ENCODE measurements around the gene ARHGEF12.
"Not testable (repeated sequence)": the region's sequence is repeated elsewhere in the genome, so short reads cannot be mapped to it uniquely, and the experiment has no call there.

The ARHGEF12 gene

DNA sequence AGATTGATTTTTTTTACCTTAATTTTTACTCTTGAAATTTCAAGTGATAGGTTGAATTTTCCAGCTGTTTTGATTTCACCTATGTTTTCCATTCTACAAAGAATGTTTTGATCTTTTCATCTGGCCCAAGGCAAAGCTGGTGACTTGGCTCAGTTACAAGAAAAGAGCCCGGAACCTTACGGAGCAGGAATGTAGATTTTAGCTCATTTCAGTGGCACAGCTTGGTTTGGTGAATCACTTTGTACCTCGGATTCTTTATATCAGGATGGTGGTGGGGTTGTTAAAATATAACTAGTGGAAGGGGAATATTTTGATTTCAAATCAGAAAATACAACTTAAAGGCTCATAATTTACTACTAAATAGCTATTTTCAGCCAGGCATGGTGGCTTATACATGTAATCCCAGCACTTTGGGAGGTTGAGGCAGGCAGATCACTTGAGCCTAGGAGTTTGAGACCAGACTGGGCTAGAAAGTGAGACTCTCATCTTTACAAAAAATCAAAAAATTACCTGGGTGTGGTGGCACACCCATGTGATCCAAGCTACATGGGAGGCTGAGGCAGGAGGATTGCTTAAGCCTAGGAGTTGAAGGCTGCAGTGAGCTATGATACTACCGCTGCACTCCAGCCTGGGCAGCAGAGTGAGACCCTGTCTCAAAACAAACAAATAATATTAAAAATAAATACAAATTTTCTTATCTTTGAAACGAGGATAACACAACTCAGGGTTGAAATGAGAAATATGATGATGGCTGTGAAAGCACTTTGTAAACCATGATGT is 166.0 kb downstream of the ARHGEF12 start:
- no peak for DNase-seq

DNA sequence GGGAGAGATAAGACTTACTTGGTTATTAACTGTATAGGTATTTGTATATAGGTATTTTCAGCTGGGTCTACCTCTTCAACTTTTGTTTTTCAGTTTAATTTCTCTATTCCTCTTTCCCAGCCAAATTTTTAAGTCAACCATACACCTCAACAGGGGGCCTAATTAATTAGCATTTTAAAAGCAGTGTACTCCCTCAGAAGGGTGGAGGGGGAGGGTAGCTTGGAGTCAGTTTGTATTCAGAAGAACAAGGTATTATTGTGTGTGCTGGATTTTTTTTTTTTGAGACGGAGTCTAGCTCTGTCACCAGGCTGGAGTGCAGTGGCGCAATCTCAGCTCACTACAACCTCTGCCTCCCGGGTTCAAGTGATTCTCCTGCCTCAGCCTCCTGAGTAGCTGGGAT is 167.3 kb downstream of the ARHGEF12 start:
- not testable (repeated sequence) for DNase-seq

DNA sequence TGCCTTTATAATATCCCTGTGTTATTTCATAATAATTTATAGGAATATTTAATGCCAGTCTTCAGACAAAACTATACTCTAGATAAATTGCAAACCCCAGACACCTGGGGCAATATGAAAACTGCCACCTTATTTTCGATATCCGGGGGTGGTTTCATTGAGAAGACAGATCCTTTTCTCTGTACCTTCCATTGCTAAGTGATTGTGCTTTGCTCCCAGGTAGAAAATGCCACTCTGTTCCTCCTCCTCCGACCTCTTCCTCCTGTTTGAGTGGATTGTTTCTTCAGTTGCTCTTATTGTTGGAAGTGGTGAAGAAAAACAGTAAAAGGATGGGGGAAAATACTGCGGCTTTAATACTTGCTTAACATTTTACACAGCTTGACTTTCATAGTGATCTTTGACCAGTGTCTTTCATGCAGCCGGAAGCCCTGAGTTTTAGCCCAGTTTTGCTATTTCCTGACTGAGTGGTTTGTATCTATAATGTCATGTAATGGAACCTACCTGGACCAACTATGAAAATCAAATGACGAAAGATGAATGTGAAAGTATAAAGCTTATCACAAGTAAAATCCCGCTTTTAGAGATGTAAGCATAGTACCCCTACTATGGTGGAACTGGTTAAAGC is 169.7 kb downstream of the ARHGEF12 start:
- no peak for DNase-seq

DNA sequence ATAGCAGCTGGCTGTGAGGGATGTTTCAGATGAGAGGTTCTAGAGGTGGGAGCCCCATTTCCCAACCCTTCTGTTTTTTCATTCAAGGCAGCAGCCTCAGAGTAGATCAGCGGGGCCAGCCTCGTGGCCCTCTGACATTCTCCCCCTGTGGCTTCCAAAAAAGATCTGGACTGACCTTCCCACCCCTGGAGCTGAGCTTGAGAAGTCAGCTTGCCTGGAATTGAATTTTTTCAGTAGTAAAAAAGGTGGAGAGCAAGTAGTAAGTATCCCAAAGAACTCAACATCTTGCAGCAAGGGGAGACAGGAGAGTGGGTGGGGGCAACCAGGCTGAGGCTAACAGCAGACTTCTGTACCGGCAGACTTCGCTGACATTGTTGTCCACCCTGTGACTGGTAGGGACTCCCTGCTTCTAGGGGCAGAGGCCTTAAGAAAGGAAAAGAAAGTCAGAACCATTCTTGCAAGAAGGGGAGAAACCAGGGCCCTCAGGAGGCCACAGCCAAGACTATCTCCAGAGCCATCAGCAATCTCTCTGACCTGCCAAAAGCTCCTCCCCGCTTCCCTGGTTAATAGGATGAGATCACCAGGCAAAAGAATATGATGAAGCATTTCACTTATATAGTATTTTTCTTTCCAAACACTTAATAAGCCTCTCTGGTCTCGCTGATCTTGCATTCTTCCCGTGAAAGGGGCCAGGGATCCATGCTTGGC is 173.3 kb downstream of the ARHGEF12 start:
- no peak for DNase-seq

DNA sequence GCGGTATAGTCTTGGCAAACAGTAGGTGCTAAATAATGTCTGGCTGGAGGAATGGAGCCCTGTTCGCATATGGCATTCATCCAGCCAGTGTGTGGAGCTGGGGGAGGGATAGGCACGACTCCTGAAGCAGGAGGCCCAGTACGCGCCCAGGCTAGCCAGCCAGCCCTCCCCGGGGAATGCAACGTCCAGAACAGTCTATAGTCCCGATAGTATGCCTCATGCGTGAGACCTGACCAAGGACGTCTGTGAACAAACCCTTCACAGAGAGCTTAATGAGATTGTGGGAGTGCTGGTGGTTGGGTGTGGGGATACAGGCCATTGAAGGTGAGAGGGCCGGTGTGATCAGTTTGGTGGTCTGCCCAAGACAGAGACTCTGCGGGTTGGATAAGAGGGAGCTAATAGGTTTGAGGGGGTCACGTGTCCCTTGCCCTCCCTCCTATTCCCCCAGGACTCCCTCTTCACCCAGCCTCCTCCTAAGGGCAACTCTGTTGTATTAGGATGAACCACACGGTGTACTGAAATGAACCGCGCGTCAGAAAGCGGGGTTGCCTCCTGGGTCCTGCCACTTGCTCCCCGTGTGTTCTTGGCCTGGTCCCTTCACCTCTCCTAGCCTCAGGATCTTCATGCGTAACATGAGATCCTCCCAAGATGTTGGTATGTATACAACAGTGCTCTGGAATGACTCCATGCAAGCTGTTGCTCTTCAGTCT is 174.3 kb downstream of the ARHGEF12 start:
- DNase-seq, result no peak

DNA sequence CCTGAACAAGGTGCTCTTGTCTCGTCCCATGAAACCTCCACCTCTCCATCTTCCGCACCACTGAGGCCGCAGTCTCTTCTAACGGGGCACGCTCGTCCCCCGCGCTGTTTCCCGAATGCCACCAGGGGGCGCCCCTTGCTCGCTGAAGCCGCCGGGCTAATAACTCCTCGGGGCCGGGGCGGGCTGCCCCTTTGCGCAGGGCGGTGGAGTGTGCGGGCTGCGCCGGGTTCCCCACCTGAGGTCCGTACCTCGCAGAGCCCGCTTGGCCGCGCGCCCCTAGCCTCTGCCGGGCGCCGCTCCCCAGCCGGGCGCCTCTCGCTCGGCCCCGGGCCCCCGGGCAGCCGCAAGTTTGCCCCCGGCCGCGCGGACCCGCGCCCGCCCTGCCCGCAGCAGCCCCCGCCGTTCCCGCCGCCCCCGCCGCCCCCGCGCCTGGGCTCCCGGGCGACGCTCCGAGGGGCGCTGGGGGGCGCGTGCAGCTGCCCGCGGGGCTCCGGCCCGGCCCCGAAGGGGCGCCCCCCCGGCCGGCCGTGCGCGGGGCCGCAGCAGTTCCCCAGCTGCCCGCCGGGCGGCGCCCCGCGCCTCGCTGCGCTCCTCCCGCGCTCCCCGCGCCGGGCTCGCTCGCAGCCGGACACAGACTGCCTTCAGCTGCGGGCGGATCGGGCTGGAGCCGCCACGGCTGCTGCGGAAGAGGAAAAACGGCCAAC is 175.1 kb downstream of the ARHGEF12 start, which contains the start of gene GRIK4:
TSS of gene GRIK4 (plus strand) at position 633 of the 704 bp plus-strand sequence. CDS start 148,571 bp downstream, outside the sequence.
- DNase-seq, result peak; percentile 7

DNA sequence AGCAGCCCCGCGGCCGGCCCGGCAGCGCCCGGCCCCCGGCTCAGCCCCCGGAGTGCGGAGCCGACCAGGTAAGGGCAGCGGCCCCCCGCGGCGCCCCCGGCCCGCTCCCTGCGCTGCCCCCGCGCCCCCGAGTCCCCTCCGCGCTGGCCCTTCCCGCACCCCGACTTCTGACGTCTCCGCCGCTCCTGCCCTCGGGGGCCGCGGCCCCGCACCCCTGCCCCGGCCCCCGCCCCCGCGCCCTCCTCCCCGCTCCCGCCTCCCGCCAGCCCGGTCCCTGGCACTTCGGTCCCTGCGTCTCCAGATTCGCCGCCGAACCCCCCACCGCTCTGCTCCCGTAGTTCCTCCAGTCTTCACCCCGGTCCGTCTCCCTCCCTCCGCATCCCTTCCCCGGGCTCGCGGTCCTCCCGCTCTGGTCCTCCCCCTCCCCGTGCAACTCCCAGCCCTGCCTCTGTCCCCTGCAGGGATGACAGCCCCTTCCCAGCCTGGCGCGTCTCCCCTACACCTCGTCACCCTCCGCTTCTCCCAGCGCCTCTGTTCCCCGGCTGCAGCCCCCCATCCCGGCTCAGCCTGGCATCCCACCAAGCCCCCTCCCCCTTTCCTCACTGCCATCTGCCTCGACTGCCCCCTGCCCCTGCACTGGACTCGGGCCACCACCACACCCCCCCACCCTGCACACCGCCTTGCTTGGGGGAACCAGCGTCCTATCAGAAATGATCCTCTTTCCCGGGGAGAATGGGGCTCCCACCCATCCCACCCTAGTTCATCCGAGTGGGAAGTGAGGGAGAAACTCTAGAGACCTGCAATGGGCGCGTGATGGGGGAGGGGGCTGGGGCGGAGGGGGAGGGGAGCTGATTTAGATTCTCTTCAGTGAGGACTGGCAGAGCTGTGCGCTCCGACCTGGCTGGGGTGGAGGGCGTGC is 175.9 kb downstream of the ARHGEF12 start:
- no peak for DNase-seq

DNA sequence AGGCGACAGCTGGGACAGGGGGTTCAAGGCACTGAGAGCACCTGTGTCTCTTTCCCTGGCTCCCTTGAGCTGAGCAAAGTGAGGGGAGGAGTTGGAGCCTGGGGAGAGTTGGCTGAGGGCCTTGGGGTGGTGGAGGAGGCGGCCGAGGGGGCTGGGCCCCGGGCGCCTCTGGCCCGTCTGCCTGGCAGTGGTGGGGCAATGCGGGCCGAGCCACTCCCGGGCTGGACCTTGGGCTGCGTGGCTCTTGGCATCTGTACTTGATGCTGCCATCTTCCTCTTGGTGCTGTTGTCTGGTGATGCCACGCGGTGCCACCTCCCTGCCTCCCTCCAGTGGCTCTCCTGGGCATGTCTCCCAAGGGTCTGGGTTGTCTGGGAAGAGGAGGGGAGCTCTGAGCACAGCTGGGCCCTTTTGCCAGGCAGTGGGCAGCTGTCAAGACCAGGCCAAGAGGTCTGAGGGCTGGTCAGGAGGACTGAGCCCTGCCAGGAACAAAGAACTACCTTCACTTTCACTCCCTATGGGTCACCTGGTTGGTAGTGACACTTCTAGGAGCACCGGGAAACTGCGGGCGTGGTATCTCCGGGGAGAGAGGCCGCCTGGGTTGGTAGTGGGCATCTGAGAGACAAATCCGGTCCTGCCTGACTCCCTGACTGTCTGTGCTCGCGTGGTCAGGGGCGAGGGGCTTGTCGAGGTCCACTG is 176.7 kb downstream of the ARHGEF12 start:
- DNase-seq, result no peak

DNA sequence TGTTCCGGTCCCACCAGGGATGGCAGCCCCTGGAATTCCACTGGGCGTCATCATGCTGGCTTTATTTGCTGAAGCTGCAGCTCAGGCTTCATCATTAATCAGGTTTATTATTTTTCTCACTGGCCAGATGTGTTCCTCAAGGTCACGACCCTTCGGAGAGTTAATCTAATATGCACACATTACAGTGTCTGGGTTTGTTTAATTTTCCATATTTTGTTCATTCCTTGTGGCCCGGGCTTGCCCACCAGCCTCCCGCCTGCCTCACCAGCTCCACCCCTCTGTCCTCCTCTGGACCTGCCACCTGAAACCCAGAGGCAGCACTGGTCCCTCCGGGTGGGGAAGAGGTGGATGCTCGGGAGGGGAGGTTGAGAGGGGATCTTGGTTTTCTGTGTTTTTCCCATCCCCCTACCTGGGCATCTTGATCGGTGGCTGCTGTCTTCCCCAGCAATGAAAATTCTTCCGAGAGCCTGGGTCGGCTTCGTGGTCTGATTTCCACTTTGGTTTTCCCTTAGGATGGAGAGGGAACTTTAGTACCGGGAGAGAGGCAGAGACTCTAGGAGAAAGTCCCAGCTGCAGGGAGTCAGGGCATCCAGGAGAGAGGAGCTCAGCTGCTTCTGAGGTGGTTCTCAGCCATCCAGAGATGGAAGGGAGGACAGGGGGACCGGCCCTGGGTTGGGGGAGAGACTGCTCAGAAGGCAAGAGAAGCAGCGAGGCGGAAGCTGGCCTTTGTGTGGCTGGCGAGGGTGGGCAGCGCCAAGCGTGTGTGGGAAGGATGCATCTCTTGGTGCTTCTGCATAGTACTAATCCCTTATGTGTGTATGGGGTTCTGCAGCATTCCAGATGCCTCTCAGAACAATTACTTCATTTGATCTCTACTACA is 177.5 kb downstream of the ARHGEF12 start:
- no peak for DNase-seq

DNA sequence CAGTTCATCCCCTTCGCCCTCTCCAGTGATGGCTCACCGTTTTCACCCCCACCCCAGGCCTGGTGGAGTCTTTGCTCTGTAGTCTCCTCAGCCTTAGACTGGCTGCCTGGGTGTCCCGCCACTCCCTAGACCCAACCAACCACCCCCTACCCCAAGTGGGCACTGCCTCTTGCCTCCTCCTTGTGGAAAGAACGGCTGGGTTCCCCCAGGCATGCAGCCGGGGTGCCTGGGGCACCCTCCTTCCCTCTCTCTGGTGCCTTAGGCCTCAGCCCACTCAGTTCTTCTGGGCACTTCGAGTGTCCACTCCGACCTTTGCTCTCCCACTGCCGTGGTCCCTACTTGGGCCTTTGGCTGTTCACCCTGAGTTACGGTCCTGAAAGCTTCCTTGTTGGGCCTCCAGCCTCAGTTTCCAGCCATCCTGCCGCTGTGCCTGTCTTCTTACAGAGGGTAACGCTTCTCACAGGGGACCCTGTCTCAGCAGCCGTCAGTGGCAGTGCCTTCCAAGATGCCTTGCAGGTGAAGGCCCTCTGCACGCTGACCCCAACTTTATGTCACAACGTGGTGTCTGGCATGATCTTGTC is 178.4 kb downstream of the ARHGEF12 start:
- no peak for DNase-seq

DNA sequence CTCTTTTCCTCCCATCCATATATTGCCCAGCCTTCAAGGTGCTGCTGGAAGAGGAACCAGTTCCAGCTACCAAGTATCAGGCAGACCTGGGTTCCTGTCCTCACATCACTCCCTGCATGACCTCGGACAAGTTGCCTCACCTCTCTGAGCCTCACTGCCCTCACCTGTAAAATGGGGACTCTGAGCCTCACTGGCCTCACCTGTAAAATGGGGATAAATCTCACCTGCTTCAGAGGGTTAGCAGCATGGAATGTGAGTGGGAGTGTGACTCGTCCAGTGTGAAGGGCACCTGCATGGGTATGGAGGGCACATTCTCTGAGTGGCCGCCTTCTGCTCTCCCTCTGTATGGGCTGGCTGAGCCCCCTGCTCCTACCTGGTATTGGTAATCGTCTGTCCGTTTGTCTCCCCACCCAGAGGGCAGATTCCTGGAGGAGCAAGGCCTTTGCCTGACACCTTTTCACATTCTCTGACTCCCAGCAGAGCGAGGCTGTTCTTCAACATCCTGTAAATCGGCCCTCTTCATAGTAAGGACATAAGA is 179.0 kb downstream of the ARHGEF12 start:
- DNase-seq, result no peak

DNA sequence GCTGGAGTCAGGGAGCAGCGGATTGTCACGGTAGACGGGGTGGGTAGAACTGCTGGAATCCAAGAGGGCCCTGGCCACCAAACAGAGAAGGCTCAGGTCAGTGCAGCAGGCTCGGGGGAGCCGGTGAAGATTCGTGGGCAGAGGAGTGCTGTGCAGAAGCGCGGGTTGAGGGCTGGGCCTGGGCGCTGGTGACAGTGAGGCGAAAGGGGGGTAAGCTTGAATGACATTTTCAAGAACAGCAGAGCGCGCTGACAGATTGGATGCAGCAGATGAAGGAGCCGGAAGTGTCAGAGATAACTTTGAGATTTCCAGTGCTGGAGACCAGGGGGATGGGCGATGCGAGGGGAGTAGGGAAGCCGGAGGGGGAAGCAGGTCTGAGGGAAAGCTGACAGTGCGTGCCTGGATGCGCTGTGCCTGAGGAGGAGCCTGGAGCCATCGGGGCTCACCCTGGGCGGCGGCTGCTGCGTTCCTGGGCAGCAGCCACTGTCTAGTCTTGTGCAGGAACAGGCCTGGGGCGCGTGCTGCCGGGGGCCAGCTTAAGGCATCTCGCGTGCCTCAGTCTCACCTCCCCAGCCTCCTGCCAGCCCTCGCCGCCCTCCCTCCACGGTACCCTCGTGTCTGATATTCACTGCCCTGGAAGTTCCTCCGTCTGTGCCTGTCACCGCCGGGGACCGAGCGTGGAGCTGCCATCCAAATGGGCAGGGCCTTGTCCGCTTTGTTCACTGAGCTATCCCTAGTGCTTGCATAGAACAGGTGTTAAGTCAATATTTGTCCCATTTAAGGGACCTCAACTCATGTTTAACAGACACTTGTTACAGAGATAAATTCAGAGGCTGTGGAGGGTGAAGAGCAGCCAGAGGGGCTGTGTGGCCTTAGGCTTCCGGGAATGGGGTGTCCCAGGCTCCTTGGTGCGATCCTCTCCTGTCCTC is 180.5 kb downstream of the ARHGEF12 start:
- DNase-seq, result no peak

DNA sequence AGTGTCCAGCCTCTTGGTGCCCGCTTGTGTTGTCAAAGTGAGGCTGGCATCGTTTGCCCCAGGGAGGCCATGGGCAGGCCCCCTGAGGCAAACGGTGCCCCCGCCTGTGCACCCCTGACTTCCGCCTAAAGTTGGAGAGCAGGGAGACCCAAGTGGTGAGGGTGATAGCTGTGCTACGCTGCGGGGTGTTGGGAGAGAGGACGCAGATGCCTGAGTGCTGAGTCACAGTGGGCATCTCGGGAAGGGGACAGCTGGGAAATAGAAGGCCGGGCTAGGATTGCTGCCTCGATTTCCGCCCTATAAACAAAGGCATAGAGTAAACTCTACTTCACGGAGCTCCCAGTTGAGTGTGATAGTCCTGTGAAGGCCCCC is 181.2 kb downstream of the ARHGEF12 start:
- peak; percentile 16 for DNase-seq

DNA sequence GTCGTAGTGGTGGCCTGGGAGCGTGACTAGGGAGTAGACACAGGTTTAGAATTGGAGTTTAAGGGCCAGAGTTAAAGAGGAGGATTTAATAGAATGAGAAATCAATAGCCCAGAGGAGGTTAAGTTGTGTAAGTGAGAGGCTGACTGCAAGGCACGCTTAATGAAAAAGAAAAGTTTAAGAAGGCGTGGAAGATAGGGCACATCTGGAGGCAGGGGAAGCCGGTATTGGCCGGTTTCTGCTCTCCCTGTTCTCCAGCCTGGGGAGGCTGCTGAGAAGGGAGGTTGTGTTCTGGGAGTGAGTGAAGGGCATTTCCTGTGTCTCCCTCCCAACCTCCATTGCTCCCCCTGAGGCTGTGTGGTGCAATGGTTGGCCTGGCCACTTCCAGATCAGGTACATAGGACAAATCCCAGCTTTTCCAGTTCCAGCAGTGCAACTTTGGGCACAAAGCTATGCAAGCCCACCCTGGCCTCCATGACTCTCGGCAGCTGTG is 181.6 kb downstream of the ARHGEF12 start:
- DNase-seq, result no peak

DNA sequence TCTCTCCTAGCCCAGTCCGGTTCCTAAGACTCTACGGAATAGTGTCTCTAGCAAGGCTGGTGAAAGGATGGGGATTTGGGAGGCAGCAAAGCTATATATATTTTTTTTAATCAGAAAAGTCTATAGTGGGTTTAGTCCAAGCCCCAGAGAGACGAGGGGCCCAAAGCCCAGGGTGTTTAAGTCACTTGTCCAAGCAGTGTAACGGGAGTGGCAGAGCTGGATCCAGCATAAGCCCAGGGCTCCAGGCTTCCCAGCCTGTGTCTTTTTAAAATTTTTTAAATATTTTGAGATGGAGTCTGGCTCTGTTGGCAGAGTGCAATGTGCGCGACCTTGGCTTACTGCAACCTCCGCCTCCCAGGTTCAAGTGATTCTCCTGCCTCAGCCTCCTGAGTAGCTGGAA is 182.1 kb downstream of the ARHGEF12 start:
- DNase-seq, result no peak

DNA sequence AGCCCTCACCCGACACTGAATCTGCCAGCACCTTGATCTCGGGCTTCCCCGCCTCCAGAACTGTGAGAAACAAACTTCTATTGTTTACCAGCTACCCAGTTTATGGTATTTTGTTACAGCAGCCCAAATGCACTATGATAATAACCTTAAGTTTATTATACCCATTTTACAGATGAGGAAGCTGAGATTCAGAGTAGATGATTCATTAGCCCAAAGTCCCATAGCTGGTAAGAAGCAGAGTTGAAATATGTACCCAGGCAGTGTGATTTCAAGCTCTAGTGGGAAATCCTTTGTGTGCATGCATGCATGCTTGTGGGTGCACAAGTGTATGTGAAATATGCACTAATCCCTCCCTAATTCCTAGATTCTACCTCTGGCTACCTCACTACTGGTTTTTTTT is 183.3 kb downstream of the ARHGEF12 start:
- DNase-seq, result no peak

DNA sequence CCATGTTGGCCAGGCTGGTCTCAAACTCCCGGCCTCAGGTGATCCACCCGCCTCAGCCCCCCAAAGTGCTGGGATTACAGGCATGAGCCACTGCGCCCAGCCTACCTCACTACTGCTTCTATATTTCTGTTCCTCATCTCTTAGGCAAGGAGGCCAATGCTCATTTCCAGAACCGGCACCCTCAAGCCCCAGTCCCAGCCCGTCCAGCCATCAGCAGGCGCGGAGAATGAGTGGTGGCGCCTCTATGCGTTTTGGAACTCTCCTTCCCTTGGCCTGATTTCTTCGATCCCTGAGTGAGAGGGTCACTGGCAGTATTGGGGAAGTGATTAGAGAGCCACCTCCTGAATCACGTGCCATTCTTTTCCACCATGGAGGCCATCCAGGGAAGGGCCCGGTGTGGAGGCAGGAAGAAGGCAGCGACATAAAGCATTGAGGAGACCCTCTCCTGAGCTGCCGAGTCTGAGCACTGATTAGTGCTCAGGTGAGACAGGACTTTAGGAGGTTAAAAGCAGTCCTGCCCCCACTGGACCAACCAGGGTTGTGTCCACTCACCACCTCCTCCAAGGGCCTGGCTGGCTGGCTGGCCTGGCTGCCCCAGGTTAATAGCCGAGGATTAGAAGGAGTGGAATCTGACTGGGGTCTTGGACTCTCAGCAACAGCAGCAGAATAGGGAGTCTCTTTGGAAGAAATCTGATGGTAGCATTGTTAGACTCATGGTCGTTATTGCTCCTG is 184.0 kb downstream of the ARHGEF12 start:
- no peak for DNase-seq

Measured in SHP77 treated with DMSO at 0.1 percent for 48 hours (cell line).